ENCODE data around the gene ARVCF.

GRCh38 chr22:20019661-20020532 is 3.3 kb upstream of the ARVCF start:
- TF ChIP-seq, protein P1, sequence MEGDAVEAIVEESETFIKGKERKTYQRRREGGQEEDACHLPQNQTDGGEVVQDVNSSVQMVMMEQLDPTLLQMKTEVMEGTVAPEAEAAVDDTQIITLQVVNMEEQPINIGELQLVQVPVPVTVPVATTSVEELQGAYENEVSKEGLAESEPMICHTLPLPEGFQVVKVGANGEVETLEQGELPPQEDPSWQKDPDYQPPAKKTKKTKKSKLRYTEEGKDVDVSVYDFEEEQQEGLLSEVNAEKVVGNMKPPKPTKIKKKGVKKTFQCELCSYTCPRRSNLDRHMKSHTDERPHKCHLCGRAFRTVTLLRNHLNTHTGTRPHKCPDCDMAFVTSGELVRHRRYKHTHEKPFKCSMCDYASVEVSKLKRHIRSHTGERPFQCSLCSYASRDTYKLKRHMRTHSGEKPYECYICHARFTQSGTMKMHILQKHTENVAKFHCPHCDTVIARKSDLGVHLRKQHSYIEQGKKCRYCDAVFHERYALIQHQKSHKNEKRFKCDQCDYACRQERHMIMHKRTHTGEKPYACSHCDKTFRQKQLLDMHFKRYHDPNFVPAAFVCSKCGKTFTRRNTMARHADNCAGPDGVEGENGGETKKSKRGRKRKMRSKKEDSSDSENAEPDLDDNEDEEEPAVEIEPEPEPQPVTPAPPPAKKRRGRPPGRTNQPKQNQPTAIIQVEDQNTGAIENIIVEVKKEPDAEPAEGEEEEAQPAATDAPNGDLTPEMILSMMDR (IDR thresholded peaks at IDR 0.05), result no peak
- TF ChIP-seq POLR2A (IDR thresholded peaks at IDR 0.05; ENCODE audit: low read depth), result no peak
- no peak for TF ChIP-seq EP300 (IDR thresholded peaks at IDR 0.05)
- TF ChIP-seq POLR2AphosphoS5 (IDR thresholded peaks at IDR 0.05), result no peak

Data from esophagus muscularis mucosa (tissue), 4 donors.